ENCODE measurements around the gene GNA12. TPM values are rescaled to one million over a fixed set of nuclear protein-coding genes. Genes with fewer than 3 reads are reported as not detected.

Gene GNA12
- polyA plus RNA-seq, 1 donor from 2014 or later, result 16.4 TPM

DNA sequence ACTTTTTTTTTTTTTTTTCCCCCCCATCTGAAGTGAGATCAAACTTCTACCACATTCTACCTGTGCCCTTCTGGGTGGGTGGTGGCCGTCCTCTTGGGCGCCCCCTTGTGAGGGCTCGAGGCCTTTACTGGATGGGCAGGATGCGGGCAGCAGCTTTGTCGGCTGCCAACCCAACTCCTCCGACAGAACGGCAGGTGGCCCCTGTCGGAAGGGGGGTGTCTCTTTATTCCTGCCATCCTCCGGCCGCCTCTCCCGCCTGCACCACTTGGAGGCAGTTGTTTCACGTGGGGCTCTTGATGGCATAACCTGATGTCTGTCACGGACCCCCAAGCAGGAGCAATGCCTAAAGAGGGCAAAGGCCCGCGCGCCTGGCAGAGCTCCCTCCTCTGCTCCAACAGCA lies 125.1 kb downstream of the GNA12 start:
- Mint-ChIP-seq H3K4me1 (peaks cover 27 to 49% (median 47%) of the 10 kb centered on the region in 3 donors), H3K36me3 (peaks cover 4% of the 10 kb centered on the region), H3K27ac (peak overlapping the region in 2 of 3 donors; percentile 27 to 59), H3K9me3 (no peaks in the 10 kb centered on the region), H3K4me3 (peak overlapping the region in 2 of 4 donors; percentile 42 to 66), H3K27me3 (no peaks in the 10 kb centered on the region)

GRCh38 chr7:2718296-2718965 lies 125.7 kb downstream of the GNA12 start:
- H3K27ac Mint-ChIP-seq, result peak overlapping the region; percentile 77 to 97 (median 84)
- no peaks in the 10 kb centered on the region for H3K9me3 Mint-ChIP-seq
- H3K36me3 Mint-ChIP-seq, result peaks cover 4% of the 10 kb centered on the region
- H3K4me1 Mint-ChIP-seq, result peaks cover 27 to 54% (median 47%) of the 10 kb centered on the region in 3 donors
- H3K4me3 Mint-ChIP-seq, result peak overlapping the region in 2 of 4 donors; percentile 3 to 42
- H3K27me3 Mint-ChIP-seq, result no peaks in the 10 kb centered on the region

GRCh38 chr7:2717293-2718261 lies 126.5 kb downstream of the GNA12 start:
- Mint-ChIP-seq H3K4me1 (peaks cover 27 to 54% (median 47%) of the 10 kb centered on the region in 3 donors), H3K36me3 (peaks cover 1% of the 10 kb centered on the region), H3K27me3 (no peaks in the 10 kb centered on the region), H3K9me3 (no peaks in the 10 kb centered on the region), H3K27ac (peak overlapping the region; percentile 77 to 97 (median 84)), H3K4me3 (peak overlapping the region; percentile 3 to 80 (median 33))

- Mint-ChIP-seq H3K27me3 (no peaks in the 10 kb centered on the region), H3K4me3 (peak overlapping the region in 1 of 4 donors; percentile 16), H3K4me1 (peaks cover 27 to 54% (median 47%) of the 10 kb centered on the region in 3 donors), H3K36me3 (peaks cover 1% of the 10 kb centered on the region), H3K27ac (peak overlapping the region in 2 of 3 donors; percentile 53 to 77), H3K9me3 (no peaks in the 10 kb centered on the region)
These were observed 127.2 kb downstream of the GNA12 start for GRCh38 chr7:2716906-2717292.

- H3K9me3 Mint-ChIP-seq, result no peaks in the 10 kb centered on the region
- H3K27ac Mint-ChIP-seq, result peak overlapping the region; percentile 53 to 96 (median 77)
- no peaks in the 10 kb centered on the region for H3K27me3 Mint-ChIP-seq
- peaks cover 1% of the 10 kb centered on the region for H3K36me3 Mint-ChIP-seq
- H3K4me1 Mint-ChIP-seq, result peaks cover 27 to 54% (median 47%) of the 10 kb centered on the region in 3 donors
- peak overlapping the region in 2 of 4 donors; percentile 41 to 72 for H3K4me3 Mint-ChIP-seq
These were observed 127.6 kb downstream of the GNA12 start for GRCh38 chr7:2716488-2716887.

DNA sequence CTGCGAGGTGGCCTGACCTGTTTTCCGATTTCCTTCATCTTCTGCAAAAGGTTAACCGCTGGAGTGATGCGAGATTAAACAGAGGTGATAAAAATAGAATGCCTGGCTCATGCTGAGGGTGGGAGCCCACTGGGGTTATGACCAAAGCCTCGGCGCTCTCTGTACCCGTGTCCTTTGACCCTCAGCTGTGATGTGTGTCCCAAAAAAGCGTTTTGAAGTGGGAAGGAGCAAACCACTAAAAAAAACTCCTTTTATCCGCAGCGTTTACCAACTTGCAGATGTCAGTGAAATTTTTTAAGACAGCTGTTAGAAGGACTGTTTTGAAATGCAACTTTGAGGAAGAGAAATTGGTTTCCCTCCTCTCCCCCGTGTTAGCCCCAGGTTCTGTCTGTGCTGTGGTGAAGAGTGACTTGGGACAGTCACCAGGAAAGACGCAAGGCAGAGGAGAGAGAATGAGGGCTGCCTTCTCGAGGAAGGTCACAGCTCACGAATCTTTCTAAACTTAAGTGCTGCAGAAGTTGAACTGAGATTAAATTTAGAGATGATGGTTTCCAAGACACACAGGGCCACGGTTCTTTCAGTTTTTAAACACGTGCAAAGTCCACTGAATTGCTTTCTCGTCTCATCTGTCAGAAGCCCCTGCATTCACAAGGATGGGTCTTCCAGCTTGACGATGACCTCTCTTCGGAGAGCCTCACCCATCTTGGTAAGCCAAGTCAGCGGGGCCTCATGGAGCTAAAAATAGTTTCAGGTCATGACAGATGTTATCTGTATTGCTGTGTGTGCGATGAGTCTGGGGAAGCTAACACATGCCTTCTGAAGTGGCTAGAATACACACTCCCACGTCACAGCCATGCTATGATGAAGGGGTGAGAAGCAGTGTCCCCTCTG lies 128.5 kb downstream of the GNA12 start:
- peak overlapping the region in 3 of 4 donors; percentile 21 to 73 (median 72) for H3K4me3 Mint-ChIP-seq
- peaks cover 28 to 55% (median 48%) of the 10 kb centered on the region in 3 donors for H3K4me1 Mint-ChIP-seq
- H3K27ac Mint-ChIP-seq, result peak overlapping the region; percentile 59 to 96 (median 91)
- H3K36me3 Mint-ChIP-seq, result peaks cover 1% of the 10 kb centered on the region
- H3K9me3 Mint-ChIP-seq, result no peaks in the 10 kb centered on the region
- H3K27me3 Mint-ChIP-seq, result no peaks in the 10 kb centered on the region

GRCh38 chr7:2714636-2715035 lies 129.5 kb downstream of the GNA12 start:
- H3K9me3 Mint-ChIP-seq, result no peaks in the 10 kb centered on the region
- peak overlapping the region in 2 of 3 donors; percentile 91 to 96 for H3K27ac Mint-ChIP-seq
- H3K4me3 Mint-ChIP-seq, result peak overlapping the region in 3 of 4 donors; percentile 41 to 77 (median 55)
- peaks cover 34 to 65% (median 49%) of the 10 kb centered on the region in 3 donors for H3K4me1 Mint-ChIP-seq
- no peaks in the 10 kb centered on the region for H3K36me3 Mint-ChIP-seq
- H3K27me3 Mint-ChIP-seq, result no peaks in the 10 kb centered on the region

DNA sequence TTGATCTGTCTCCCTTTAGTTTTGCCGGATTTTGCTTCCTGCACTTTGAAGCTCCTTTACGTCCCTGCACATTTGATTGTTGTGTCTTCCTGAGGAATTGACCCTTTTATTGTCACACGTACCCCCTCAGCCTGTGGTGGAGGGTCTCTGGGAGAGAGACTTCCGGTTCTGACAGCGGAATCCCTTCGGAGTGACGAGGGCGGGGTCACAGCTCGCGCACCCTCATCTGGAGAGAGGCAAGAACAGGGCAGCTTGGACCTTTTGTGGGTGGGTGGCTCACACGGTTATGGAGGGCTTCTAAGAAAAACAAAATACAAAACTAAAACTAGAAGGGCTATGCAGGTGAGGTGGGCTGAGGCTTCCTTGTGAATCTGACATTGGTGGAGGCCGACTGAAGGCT lies 130.1 kb downstream of the GNA12 start:
- Mint-ChIP-seq H3K4me1 (peaks cover 34 to 63% (median 46%) of the 10 kb centered on the region in 3 donors), H3K4me3 (peak overlapping the region in 1 of 4 donors; percentile 55), H3K27ac (peak overlapping the region; percentile 26 to 91 (median 88)), H3K27me3 (no peaks in the 10 kb centered on the region), H3K36me3 (no peaks in the 10 kb centered on the region), H3K9me3 (no peaks in the 10 kb centered on the region)

DNA sequence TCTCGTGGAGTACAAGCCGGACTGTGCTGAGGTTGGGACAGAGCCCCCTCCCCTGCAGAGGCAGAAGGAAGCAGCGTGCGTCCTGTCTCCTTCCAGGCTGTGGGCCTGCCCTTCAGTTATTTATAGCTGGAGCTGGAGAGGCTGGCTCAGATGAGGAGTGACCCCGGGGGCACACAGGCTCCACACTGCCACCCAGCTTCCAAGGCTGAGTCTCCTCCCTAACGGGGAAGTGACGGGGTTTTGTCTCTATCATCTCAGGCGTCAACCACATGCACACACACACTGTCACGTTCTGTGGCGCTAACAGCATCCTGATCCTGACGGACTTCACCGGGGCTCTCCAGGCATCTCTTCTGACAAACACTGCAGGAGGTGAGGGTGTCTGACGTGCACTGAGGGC lies 130.7 kb downstream of the GNA12 start:
- Mint-ChIP-seq H3K27me3 (no peaks in the 10 kb centered on the region), H3K27ac (peak overlapping the region; percentile 67 to 91 (median 88)), H3K36me3 (no peaks in the 10 kb centered on the region), H3K4me1 (peaks cover 29 to 58% (median 44%) of the 10 kb centered on the region in 3 donors), H3K4me3 (peak overlapping the region in 1 of 4 donors; percentile 55), H3K9me3 (no peaks in the 10 kb centered on the region)

DNA sequence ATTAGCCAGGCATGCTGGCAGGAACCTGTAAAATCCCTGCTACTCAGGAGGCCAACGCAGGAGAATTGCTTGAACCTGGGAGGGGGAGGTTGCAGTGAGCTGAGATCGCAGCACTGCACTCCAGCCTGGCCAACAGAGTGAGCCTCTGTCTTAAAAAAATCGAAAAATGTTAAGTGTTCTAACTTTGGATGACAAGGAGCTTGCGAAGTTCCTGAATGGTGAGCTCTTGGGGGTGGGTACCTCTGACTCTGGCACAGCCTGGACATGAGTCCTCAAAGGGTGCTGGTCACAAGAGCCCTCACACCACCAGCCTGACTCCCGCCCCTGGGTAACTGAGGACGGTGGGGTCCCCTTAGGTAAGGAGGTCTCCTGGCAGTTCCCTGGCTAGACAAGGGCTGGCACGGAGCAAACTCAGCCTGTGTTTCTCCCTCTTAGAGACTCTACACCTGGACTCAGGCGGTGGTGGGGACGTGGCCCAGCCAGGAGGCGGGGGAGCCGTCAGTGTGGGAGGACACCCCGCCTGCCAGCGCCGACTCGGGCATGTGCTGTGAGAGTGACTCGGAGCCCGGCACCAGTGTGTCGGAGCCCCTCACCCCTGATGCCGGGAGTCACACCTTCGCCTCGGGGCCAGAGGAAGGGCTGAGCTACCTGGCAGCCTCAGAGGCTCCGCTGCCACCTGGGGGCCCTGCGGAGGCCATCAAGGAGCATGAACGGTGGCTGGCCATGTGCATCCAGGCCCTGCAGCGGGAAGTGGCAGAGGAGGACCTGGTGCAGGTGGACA lies 132.0 kb downstream of the GNA12 start:
- no peaks in the 10 kb centered on the region for H3K27me3 Mint-ChIP-seq
- no peaks in the 10 kb centered on the region for H3K36me3 Mint-ChIP-seq
- peak overlapping the region in 2 of 3 donors; percentile 31 to 67 for H3K27ac Mint-ChIP-seq
- no peak overlapping the region for H3K4me3 Mint-ChIP-seq
- H3K9me3 Mint-ChIP-seq, result no peaks in the 10 kb centered on the region
- H3K4me1 Mint-ChIP-seq, result peaks cover 27 to 51% (median 35%) of the 10 kb centered on the region in 3 donors

- H3K27me3 Mint-ChIP-seq, result no peaks in the 10 kb centered on the region
- H3K36me3 Mint-ChIP-seq, result no peaks in the 10 kb centered on the region
These were observed 133.1 kb downstream of the GNA12 start for GRCh38 chr7:2710901-2711551.

DNA sequence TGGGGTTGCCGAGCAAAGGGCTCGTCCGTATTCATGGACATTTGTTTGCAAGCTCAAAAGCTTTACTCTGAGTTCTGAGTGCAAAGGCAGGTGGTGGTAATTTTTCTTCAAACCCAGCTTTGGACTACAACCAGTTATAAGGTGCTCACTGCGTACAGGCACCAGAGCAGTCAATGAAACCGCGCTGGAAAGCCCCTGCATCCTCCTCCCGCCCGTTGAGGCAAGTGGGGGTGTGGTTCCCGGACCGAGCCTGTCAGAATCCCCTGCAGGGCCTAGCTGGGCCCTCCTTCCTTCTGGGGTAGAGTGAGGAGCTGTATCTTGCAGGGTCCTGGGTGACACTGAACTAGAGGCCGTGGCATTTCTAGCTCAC lies 133.8 kb downstream of the GNA12 start:
- H3K4me1 Mint-ChIP-seq, result peaks cover 18 to 36% (median 23%) of the 10 kb centered on the region in 3 donors
- peak overlapping the region; percentile 98 for H3K27ac Mint-ChIP-seq
- H3K9me3 Mint-ChIP-seq, result no peaks in the 10 kb centered on the region
- H3K27me3 Mint-ChIP-seq, result no peaks in the 10 kb centered on the region
- H3K4me3 Mint-ChIP-seq, result peak overlapping the region; percentile 87 to 96 (median 93)
- no peaks in the 10 kb centered on the region for H3K36me3 Mint-ChIP-seq

More at GRCh38 chr7:2710901-2711551, 133.1 kb downstream of the GNA12 start:
- Mint-ChIP-seq H3K4me3 (peak overlapping the region; percentile 87 to 96 (median 93)), H3K9me3 (no peaks in the 10 kb centered on the region), H3K27ac (peak overlapping the region; percentile 98), H3K4me1 (peaks cover 25 to 44% (median 30%) of the 10 kb centered on the region in 3 donors)
